Measurements from ENCODE around the gene MED8. TPM values are rescaled to one million over a fixed set of nuclear protein-coding genes. Genes with fewer than 3 reads are reported as not detected.

Gene MED8
- total and polyA plus RNA-seq, 12 donors, result 17.3 to 79.1 (median 32.3) TPM

DNA sequence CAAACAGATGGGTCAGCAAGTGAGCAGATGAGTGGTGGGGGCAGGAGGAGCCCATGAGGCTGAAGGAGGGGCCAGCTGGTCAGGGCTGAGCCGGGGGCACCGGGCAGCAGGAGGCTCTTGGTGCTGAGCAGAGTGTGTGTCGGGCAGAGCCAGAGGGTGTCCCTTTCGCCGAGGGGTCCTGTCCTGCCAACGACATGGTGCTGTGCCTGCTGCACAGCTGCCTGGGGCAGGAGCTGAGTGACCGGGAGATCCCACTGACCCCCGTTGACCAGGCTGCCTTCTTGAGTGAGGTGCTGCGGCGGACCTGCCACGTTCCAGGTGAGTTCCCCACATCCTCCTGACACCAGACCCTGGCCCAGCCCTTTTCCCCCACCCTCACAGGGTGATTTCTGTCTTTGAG, 36.6 kb upstream of the MED8 start:
- intact Hi-C loops (cut with DNase I), result no loop called here
- H3K4me3 ChIP-seq, result no peak overlapping the region
- H3K27me3 ChIP-seq, result no peaks in the 10 kb centered on the region
- H3K9me3 ChIP-seq (replicated peaks in 1 of 3), result no peaks in the 10 kb centered on the region
- DNase-seq, result no peak
- TF ChIP-seq POLR2A (IDR thresholded peaks at IDR 0.05), result no peak
- TF ChIP-seq, protein P1, sequence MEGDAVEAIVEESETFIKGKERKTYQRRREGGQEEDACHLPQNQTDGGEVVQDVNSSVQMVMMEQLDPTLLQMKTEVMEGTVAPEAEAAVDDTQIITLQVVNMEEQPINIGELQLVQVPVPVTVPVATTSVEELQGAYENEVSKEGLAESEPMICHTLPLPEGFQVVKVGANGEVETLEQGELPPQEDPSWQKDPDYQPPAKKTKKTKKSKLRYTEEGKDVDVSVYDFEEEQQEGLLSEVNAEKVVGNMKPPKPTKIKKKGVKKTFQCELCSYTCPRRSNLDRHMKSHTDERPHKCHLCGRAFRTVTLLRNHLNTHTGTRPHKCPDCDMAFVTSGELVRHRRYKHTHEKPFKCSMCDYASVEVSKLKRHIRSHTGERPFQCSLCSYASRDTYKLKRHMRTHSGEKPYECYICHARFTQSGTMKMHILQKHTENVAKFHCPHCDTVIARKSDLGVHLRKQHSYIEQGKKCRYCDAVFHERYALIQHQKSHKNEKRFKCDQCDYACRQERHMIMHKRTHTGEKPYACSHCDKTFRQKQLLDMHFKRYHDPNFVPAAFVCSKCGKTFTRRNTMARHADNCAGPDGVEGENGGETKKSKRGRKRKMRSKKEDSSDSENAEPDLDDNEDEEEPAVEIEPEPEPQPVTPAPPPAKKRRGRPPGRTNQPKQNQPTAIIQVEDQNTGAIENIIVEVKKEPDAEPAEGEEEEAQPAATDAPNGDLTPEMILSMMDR (IDR thresholded peaks at IDR 0.05), result no peak
- 88 to 97% (median 93%) methylated on average over 4 to 11 of the region's 11 CpGs for WGBS, 4 donors
- no peak overlapping the region for H3K27ac ChIP-seq
- no peaks in the 10 kb centered on the region for H3K4me1 ChIP-seq (replicated peaks in 1 of 2)
- H3K36me3 ChIP-seq (replicated peaks in 1 of 2), result peaks cover 0 to 92% of the 10 kb centered on the region in 2 donors

DNA sequence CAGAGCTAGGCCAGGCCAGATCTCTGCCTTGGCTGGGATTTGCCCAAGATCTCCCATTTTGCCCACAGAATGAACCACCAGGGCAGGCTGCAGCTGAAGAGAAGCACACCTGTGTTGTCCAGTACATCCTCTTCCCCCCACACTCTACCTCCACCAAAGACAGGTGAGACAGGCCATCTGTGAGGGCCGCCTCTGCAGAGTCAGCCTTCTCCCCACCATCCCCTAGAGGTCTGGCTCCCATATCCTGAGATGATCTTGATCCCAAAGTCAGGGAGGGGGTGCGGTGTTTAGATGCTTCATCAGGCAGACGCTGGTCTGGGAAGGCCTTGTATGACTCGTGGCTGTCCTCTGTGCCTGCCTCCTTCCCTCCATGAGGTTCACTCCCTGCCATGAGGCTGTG, 35.4 kb upstream of the MED8 start:
- Histone ChIP-seq H3K9me3 (replicated peaks in 1 of 3) (no peaks in the 10 kb centered on the region), H3K36me3 (replicated peaks in 1 of 2) (peaks cover 0 to 92% of the 10 kb centered on the region in 2 donors), H3K4me3 (no peak overlapping the region), H3K4me1 (replicated peaks in 1 of 2) (no peaks in the 10 kb centered on the region), H3K27me3 (no peaks in the 10 kb centered on the region), H3K27ac (no peak overlapping the region)
- WGBS, 4 donors, result 50 to 89% (median 67%) methylated on average over 1 to 4 of the region's 4 CpGs
- no peak for DNase-seq
- intact Hi-C loops (cut with DNase I), result no loop called here
- TF ChIP-seq POLR2A (IDR thresholded peaks at IDR 0.05), result no peak
- TF ChIP-seq, protein P1 (IDR thresholded peaks at IDR 0.05), result no peak

DNA sequence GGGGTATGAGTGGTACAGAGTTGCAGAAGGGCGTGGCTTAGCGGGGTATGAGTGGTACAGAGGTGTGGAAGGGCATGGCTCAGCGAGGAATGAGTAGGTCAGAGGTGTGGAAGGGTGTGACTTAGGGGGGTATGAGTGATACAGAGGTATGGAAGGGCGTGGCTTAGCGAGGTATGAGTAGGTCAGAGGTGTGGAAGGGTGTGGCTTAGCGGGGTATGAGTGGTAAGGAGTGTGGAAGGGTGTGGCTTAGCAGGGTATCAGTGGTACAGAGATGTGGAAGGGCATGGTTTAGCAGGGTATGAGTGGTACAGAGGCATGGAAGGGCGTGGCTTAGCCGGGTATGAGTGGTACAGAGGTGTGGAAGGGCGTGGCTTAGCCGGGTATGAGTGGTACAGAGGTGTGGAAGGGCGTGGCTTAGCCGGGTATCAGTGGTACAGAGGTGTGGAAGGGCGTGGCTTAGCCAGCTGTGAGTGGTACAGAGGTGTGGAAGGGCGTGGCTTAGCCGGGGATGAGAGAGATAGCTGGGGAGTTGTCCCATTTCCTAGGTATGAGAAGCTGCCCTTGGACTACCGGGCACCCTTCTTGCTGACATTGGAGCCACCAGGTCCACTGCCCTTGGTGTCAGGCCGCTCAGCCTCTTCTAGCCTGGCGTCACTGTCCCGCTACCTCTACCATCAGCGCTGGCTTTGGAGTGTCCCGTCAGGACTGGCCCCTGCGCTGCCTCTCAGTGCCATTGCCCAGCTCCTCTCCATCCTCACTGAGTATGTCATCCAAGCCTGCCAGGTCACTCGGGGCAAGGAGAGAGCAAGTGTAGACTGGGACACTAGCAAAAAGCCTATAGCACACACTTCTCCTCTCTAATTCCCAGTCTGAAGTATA, 34.3 kb upstream of the MED8 start:
- no peak for TF ChIP-seq POLR2A (IDR thresholded peaks at IDR 0.05)
- TF ChIP-seq, protein P1 (IDR thresholded peaks at IDR 0.05), result no peak
- H3K9me3 ChIP-seq (replicated peaks in 1 of 3), result no peaks in the 10 kb centered on the region
- no peak for DNase-seq
- WGBS, 4 donors, result 91 to 93% (median 92%) methylated on average over 23 of the region's 23 CpGs
- H3K4me3 ChIP-seq, result no peak overlapping the region
- intact Hi-C loops (cut with DNase I), result no loop called here
- H3K4me1 ChIP-seq (replicated peaks in 1 of 2), result no peaks in the 10 kb centered on the region
- peaks cover 0 to 92% of the 10 kb centered on the region in 2 donors for H3K36me3 ChIP-seq (replicated peaks in 1 of 2)
- no peaks in the 10 kb centered on the region for H3K27me3 ChIP-seq
- H3K27ac ChIP-seq, result no peak overlapping the region

DNA sequence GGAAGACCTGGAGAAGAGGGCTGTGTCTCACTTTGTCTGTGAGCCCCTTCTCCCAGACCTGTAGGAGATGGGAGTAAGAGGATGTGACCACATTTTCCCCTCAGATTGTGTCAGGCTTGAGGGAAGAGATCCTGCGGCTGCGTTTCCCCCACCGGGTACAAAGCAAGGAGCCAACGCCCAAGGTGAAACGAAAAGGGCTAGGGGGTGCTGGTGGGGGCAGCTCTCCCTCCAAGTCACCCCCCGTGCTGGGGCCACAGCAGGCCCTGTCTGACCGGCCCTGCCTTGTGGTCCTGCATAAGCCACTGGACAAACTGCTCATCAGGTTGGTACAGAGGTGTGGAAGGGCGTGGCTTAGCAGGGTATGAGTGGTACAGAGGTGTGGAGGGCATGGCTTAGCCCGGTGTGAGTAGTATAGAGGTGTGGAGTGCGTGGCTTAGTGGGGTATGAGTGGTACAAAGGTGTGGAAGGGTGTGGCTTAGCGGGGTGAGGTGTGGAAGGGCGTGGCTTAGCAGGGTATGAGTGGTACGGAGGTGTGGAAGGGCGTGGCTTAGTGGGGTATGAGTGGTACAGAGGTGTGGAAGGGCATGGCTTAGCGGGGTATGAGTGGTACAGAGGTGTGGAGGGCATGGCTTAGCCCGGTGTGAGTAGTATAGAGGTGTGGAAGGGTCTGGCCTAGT, 33.5 kb upstream of the MED8 start:
- no peaks in the 10 kb centered on the region for H3K27me3 ChIP-seq
- no peaks in the 10 kb centered on the region for H3K4me1 ChIP-seq (replicated peaks in 1 of 2)
- DNase-seq, result no peak
- no peak overlapping the region for H3K4me3 ChIP-seq
- H3K36me3 ChIP-seq (replicated peaks in 1 of 2), result peaks cover 0 to 92% of the 10 kb centered on the region in 2 donors
- WGBS, 4 donors, result 92 to 97% (median 93%) methylated on average over 16 of the region's 16 CpGs
- intact Hi-C loops (cut with DNase I), result no loop called here
- no peak for TF ChIP-seq POLR2A (IDR thresholded peaks at IDR 0.05)
- TF ChIP-seq, protein P1 (IDR thresholded peaks at IDR 0.05), result no peak
- H3K9me3 ChIP-seq (replicated peaks in 1 of 3), result no peaks in the 10 kb centered on the region
- no peak overlapping the region for H3K27ac ChIP-seq
